Activated CD4-positive, CD25-positive, alpha-beta regulatory T cell treated with anti-CD3 and anti-CD28 coated beads, Interleukin-2, amount 50 U/mL, for 72 hours (primary cell): ENCODE measurements around the gene LTBP3.
A peak's percentile ranks its signal among the peaks of the same experiment; 100 is the strongest.

Experiments
- DNase-seq: peaks from one replicate; pipeline ENCODE4 v3.0.0; 2021

LTBP3 gene

DNA sequence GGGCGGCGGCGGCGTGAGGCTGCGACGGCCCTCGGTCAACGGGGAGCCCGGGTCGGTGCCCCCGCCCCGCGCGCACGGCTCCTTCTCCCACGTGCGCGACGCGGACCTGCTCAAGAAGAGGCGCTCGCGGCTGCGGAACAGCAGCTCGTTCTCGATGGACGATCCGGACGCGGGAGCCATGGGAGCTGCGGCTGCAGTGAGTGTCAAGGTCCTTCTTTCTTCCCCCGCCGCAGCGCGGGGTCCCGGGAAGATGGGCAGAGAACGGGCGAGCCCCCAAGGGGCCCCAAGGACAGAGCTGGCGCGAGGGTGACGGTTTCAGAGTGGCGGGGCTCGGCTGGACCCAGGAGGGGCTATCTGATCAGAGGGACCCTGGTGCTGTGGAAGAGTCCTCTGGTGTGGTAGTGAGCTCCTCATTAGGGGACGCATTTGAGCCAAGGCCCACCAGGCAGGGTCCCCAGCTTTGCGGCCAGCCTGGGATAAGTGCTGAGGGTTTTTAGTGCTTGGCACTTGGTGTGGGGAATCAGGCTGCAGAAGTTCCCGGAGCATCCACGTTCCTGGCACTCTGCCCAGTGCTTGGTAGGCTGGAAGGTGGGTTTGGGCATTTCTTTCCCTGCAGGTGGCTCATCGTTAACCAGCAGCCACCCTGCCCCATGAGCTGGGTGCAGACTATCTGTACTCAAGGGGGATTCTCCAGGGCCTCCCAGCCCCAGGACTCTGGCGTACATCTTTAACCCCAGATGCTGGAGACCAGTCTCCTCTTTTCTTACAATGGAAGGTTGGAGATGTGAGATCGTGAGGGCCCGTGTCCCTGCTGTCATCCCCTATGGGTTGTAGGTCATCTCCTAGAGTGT lies 27.5 kb upstream of the LTBP3 start:
- DNase-seq = no peak

DNA sequence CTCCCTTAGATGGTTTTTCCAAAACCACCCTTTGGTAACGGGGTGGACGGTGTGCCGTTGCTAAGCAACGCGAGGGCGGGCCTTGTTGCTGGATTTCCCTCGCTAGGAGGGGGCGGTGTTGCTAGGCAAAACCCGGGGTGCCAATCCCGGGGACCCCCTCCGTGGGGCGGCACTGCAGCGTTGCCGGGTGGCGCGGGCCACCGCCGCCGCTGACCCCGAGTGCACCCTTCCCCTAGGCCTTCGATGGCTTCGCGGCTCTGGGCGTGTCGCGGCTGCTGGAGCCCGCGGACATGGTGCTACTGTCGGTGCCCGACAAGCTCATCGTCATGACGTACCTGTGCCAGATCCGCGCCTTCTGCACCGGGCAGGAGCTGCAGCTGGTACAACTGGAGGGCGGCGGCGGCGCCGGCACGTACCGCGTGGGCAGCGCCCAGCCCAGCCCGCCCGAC lies 26.6 kb upstream of the LTBP3 start:
- DNase-seq = no peak

DNA sequence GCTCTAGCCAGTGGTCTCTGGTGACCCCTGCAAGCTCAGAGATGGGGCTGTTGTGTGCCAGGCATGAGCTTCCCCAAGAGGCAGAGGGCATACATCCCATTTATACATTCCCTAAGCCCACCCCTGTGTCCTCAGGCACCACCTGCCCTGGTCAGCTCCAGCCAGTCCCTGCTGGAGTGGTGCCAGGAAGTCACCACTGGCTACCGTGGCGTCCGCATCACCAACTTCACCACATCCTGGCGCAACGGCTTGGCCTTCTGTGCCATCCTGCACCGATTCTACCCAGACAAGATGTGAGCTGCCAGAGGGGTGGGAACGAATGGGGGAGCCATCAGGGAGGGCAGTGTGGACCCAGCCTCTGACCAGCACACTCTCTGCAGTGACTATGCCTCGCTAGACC lies 25.9 kb upstream of the LTBP3 start:
- DNase-seq = no peak

DNA sequence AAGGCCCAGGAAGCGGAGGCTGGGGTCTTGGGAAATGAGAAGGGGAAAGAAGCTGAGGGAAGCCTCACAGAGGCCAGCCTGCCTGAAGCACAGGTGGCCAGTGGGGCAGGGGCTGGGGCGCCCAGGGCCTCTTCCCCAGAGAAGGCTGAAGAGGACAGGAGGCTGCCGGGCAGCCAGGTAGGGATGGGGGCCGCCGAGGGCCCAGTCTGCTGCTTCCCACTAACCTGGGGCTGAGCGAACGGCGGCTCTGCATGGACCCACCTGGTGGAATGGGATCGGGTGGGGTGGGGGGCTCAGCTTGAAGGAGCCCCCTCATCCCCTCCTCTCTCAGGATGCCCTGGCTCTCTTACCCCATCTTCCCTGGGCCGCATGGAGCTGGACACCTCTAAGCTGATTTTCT lies 25.4 kb upstream of the LTBP3 start:
- DNase-seq = no peak

DNA sequence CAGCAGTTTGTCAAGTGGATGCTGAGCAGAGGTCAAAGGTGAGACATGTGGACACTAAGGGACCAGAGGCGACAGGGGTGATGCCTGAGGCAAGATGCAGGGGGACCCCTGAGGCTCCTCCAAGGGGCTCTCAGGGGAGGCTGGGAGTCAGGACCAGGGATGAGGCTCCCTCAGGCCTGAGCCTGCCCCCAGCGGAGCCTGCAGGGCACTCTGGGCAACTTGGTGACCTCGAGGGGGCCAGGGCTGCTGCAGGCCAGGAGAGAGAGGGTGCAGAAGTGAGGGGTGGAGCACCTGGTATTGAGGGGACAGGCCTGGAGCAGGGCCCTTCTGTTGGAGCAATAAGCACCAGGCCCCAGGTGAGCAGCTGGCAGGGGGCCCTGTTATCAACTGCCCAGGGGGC lies 23.8 kb upstream of the LTBP3 start:
- DNase-seq = no peak

DNA sequence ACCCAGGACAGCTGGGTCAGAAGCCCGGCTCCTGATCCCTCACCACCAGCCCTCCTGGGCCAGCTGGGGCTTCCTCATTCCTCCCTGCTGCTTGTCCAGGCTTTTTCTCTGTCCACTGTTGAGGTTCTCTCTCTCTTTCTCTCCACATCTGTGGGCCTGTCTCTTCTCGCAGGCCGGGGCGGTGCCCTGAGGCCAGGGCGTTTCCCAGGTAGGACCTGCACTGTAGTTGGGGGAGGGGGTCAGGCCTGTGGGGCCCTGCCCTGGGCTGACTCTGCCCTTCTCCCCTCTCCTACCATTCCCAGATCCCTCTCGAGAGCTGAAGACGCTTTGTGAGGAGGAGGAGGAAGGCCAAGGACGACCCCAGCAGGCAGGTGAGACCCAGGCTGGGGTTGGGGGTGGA lies 22.6 kb upstream of the LTBP3 start:
- DNase-seq = no peak

DNA sequence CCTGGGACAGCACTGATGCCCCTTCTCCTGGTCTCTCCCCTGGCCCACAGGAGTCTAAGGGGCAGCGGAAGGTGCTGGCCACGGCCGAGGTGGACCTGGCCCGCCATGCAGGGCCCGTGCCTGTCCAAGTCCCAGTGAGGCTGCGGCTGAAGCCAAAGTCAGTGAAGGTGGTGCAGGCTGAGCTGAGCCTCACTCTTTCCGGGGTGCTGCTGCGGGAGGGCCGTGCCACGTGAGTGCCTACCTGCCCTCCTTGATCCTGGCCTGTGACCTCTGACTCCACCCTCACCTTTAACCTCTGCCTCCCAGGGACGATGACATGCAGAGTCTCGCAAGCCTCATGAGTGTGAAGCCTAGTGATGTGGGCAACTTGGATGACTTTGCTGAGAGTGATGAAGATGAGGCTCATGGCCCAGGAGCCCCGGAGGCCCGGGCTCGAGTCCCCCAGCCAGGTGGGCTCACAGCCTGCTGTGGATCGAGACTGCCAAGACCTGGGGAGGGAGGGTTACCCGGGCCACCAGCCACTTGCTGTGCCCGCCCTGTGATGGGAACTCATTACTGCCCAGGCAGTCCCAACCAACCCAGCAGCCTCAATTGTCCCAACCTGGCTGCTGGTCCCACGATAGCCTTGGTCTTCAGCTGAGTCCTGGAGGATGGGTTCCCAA lies 22.0 kb upstream of the LTBP3 start:
- DNase-seq = no peak

DNA sequence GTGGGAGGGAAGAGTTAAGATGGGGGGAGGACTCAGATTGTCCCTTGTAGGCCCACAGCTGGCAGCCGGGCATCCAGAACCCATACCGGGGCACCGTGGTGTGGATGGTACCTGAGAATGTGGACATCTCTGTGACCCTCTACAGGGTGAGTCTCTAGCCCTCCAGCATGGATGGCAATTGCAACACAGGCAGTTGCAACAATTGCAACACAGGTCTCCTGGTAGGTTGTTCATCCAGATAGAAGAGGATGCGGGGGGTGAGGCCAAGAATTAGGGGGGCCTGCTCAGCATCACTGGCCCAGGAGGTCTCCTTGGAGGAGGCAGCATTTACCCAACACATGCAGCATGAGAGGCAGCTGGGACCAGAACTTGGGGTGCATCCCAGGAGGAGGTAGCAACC lies 21.1 kb upstream of the LTBP3 start:
- DNase-seq = no peak

DNA sequence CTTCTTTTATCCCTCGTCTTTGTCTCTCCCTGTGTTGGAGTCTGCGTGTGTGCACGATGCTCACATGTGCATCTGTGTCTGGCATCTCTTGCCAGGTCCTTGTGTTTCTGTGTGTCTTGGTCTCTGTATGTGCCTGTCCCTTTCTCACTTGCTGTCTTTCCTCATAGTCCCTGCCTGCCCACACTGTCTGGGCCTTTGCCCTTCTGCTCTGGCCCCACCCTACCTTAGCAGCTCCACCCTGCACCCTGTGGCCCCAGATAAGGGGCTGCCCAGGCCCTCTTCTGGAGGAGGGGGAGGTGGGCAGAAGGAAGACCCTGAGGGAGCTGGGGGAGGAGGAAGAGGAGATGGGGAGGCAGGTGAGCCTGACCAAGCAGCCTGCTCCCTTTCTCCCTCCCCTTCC lies 20.5 kb upstream of the LTBP3 start:
- no peak for DNase-seq

DNA sequence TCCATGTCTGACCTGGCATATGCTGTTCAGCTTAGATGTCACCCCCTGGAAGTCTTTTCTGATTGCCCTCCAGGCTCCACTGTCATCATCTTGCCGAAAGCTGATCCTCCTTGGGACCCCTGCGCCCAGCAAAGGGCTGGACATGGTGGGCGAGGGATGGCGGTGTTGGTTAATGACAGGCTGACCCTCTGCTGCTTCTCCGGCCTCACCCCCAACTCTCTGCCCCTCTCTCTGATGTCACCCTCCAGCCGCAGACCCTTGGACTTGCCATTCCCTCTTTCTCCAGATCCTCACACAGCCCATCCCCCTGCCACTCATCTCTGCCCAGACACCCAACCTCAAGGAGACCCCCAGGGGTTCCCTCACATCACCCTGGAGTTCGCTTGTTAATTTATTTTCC lies 20.0 kb upstream of the LTBP3 start:
- DNase-seq = no peak

DNA sequence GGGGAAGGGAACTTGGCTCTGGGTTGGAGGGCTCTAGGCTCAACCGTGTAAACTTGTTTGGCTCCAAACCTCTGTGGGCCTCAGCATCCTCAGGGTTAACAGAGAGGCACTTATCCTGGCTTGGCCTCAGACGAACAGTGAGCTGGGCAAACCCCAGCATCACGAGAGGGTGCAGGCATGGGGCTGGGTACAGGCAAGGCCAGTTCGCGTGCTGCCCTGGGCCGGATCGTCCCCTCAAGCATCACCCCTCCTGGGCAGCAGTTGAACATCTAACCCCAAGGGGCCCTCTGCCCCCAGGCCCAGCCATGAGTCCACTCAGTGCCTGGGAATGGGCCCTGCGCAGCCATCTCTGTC lies 19.6 kb upstream of the LTBP3 start:
- no peak for DNase-seq

DNA sequence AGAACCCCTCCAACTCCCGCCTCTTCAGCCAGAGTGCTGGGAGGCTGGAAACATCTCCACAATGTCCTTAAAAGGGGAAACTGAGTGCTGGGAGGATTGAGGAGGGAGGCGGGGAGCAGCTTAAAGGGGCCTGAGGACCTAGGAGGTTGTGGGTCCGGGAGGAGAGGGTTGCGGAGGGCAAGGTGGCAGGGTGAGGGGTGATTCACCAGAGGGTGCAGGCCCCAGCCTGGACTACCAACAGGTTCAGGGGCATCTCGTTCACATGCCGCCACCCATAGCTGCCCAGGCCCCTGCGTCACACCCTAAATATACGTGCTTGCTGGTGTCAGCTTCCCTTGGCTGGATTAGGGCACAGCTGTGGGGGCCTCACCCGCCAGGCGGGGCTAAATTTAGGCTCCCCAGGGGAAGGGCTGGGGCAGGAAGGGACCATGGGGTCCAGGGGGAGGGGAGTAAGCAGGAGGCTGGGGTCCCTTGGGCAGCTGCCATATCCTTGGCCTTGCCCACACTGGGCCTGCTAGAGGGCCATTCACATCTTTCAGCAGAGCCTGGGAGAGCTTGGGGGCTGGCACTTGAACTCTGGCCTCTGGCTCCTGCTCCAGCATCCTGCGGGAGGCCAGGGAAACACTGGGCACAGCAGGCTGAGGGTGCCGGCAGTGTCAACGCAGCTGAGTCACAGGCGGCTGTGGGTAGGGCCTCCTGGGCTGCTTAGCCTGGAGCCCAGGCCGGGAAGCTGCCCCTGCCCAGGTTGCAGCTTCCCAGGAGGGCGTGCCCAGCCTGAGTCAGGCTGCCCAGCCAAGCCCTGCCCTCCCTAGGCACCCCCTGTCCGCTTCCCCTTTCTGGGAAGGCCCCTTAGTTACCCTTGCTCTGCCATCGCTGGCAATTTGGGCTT lies 19.0 kb upstream of the LTBP3 start:
- DNase-seq = no peak

DNA sequence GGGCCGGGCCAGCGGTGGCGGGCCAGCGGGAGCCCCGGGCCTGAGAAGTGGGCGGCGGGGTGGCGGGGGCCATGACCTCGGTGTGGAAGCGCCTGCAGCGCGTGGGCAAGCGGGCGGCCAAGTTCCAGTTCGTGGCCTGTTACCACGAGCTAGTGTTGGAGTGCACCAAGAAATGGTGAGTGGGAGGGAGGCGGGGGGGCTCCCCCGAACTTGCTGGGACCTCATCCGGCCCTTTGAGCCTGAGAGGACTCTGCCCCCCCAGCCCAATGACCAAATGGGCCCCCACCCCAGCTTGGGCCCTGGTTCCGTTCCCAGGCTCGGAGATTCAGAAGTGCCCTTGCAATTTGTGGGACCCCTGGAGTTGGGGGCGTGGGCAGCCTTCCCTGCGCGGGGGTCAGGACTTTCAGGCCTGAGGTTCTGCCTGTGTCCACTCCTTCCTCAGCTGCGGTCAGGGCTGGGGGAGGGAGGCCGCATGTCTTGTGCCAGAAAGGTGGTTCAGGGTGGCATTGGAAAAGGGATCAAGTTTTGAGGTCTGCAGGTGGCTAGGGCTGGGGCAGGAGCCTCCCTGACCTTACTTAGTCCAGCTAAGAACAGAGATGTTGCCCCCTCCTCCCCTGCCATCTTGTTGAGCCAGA lies 18.2 kb upstream of the LTBP3 start:
- DNase-seq = no peak

DNA sequence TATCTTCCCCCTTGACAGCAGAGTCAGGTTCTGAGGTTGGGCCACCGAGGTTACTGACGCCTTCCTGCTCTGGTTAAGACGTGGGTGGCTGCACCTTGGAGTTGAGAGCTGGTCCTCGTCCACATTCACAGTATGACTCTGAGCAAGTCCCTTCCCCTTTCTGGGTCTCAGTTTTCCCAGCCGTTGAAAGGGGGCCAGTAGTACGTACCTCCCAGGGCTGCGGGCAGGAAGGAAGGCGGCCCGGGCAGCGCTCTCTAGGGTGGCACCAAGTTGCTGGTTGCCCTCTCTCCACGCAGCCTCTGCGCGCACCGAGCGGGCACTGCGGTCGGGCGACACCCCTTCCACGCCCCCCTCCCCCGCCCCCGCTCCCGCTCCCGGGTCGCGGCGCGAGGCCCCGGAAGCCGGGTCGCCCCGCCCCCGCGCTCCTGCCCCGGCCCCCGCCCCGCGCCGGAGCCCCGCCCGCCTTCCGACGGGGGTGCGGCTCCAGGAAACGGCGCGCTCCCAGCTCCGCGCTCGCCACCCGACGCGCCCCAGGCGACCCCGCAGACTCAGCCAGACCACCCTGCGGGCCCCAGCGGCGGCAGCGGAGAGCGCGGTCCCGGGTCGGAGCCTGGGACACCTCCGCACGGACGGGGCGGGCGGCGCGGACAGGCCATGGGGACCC lies 17.5 kb upstream of the LTBP3 start, which contains the start of gene EHBP1L1:
Gene EHBP1L1, plus strand, starts transcription at position 486 of the 664 bp plus-strand sequence. CDS start 250 bp downstream, outside the sequence.
- DNase-seq = peak; percentile 74

DNA sequence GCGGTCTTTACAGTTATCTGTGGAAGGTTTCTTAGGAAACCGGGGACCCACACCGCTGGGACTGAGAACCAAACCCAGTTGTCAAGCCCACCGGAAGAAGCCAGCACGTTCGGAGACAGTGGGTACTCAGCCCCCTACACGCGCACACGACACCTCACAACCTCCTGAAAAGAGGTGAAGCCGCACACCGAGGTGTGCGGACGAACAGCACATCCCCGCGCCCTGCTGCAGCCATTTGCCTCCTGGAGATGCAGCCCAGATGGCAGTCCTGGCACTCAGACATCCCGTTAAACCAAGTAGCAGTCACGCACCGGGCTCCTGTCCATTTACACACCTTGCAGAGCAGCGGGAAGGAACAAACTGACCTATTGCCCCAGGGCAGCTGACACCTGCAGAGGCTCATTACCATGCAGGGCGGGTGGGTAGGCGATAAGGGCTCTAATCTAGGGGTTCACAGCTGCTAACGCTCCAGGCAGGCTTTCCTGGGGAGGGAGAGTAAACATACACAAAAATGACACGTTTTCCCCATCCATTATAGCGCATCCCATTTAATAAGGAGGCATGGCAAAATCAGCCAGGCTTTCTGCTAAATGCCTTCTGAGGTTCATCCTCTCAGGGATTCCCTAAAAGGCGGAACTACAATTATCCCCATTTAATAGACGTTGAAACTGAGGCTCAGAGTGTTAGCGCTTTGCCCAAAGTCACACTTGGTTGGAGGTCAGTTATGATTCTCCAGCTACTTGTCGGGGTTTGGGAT lies 16.8 kb upstream of the LTBP3 start:
- DNase-seq = no peak

DNA sequence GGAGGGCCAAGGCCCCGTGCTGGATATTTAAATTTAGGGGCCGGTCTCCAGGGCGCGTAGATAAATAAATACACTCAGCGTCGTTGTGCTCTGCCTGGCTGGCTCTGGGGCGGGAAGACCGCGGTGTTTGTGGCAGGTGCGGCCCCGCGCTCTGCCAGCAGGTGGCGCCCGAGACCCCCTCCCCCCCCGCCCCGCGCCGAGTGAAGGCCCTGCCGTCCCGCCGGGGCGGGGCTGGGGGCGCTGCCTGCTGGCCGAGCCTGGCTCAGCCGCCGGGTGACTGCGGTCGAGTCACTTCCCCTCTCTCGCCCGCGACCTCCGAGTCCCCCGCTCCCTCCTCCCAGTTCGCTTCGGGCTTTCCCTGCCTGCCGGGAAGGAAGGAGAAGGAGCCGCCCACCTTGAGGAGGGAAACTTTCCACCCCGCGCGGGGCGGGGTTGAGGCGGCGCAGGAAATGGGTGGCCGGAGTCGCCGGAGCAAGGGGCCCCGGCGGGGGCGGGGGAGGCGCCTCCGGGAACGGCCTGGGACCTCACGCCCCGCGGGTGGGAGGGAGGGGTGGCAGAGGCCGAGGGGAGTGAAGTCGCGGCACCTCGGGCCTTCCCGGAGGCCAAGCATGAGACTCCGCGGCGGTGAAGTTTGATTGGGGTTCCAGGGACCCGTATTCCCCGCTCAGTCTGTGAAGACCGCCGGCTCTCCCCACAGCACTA lies 16.1 kb upstream of the LTBP3 start:
- peak; percentile 87 for DNase-seq

DNA sequence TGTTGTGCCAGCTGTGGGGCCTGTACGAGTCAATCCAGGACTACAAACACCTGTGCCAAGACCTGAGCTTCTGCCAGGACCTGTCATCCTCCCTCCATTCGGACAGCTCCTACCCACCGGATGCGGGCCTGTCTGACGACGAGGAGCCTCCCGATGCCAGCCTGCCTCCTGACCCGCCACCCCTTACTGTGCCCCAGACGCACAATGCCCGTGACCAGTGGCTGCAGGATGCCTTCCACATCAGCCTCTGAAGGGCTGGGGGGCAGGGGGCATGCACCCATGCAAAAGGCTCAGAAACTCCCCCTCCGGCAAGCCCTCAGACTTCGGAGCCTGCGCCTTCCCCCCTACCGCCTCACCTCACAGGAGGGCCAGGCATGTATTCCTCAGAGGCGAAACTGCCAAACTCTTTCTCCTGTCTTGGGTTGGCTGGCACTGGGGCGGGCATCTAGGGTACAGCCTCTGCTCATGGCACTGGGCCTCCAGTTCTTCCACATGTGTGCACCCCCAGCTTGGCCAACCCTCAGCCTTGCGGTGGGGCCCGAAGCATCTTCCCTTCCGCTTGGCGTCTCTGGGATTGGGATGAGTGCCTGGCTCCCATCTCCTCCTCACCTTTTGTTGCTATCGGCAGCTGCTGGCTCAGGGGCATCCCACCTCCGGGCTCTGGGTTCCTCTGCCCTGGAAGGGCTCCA lies 15.4 kb upstream of the LTBP3 start:
- DNase-seq = no peak

DNA sequence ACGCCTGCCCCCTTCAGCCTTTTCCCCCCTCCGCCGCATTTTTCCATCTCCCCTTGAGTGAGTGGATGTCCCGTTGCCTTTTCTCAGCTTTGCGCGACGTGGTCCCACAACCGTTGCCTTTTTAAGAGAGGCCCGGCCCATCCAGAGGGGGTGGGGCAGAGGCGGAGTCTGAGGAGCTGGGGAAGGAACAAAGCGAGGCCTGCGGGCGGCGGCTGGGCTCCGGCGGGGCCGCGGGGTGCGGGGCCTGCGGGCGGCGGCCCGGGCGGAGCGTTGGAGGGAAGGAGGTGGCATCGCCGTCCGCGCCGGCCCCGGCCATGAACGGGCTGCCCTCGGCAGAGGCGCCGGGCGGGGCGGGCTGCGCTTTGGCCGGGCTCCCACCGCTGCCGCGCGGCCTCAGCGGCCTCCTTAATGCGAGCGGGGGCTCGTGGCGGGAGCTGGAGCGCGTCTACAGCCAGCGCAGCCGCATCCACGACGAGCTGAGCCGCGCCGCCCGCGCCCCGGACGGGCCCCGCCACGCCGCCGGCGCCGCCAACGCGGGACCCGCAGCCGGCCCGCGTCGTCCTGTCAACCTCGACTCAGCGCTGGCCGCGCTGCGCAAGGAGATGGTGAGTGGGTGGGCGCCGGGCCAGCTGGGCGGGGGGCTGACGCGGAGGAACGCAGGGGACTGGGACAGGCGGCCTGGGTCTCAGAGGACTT lies 14.3 kb upstream of the LTBP3 start, which contains the start of gene FAM89B:
Gene FAM89B, plus strand, starts transcription at position 183 of the 696 bp plus-strand sequence. Its CDS starts 132 bp downstream, at position 315.
- peak; percentile 80 for DNase-seq

DNA sequence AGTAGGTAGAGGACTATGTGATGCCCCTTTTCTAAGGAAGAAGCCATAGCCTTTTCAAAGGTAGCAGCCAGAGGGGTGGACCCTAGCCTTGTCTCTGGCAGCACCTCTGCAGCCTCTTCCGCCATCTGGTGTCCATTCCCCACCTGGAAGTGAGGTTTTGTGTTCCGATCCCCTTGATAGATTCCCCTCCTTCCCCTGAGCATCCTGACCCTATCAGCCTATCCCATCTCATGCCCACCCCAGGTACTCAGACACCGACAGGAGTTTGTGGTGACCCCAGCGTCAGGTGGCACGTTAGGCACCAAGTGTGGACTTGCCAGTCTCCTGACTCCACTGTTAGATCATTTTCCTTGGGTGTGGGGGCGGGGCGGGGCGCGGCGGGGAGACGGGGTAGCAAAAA lies 13.8 kb upstream of the LTBP3 start:
- no peak for DNase-seq

DNA sequence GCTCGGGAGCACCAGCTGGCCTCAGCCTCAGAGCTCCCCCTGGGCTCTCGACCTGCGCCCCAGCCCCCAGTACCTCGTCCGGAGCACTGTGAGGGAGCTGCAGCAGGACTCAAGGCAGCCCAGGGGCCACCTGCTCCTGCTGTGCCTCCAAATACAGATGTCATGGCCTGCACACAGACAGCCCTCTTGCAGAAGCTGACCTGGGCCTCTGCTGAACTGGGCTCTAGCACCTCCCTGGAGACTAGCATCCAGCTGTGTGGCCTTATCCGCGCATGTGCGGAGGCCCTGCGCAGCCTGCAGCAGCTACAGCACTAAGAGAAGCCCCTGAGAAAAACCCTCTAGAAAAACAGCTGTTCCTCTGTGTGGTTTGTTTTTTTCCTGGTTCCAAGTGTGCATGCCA lies 13.3 kb upstream of the LTBP3 start:
- no peak for DNase-seq
